K562 (cell line): ENCODE data around the gene FGFBP2.

ENCODE experiments used
- CHCHD3 ChIP-seq: fragments of 250-450 bp; sonication (Bioruptor Pico); IDR thresholded peaks from 2 replicates; pipeline ENCODE4 v2.1.2; 2022; ENCODE audit warnings: mild to moderate bottlenecking
- CTCF ChIP-seq, 3 experiments: IDR thresholded peaks in 2 of 3; conservative IDR thresholded peaks in 1 of 3; 2 replicates each; pipeline ENCODE4 v1.5.1; 2011 to 2012; ENCODE audit warnings: low read length in 3 of 3, mild to moderate bottlenecking in 3 of 3, control low read depth in 2 of 3, improper control_type of control experiment in 1 of 3, inconsistent platforms in 1 of 3, low read depth in 1 of 3, mixed read lengths in 1 of 3, moderate library complexity in 1 of 3; ENCODE audit not compliant: insufficient read depth in 2 of 3
- E2F1 ChIP-seq: sonication (generic); formaldehyde crosslinking; IDR thresholded peaks from 2 replicates; pipeline ENCODE4 v1.8.1; 2023; ENCODE audit warnings: mild to moderate bottlenecking, missing genetic modification reagents, moderate library complexity
- KDM1A ChIP-seq, 2 experiments: fragments of 450-650 bp; IDR thresholded peaks; 2 replicates each; pipeline ENCODE4 v1.6.1; 2016; ENCODE audit warnings: mild to moderate bottlenecking in 2 of 2
- LARP7 ChIP-seq: fragments of 450-650 bp; IDR thresholded peaks from 2 replicates; pipeline ENCODE4 v1.6.1; 2016
- MAFF ChIP-seq: IDR thresholded peaks from 2 replicates; pipeline ENCODE4 v1.6.1; 2012; ENCODE audit warnings: low read length, improper control_type of control experiment
- MEIS2 ChIP-seq: fragments of 450-650 bp; IDR thresholded peaks from 2 replicates; pipeline ENCODE4 v1.6.1; 2014; ENCODE audit warnings: mild to moderate bottlenecking; ENCODE audit not compliant: partially characterized antibody
- MXI1 ChIP-seq: IDR thresholded peaks from 2 replicates; pipeline ENCODE4 v1.6.1; 2011; ENCODE audit warnings: low read depth, mild to moderate bottlenecking, improper control_type of control experiment, low read length
- PHF8 ChIP-seq: fragments of 200-600 bp; sonication (generic); IDR thresholded peaks from 2 replicates; pipeline ENCODE4 v1.6.1; 2012; ENCODE audit warnings: mixed run types, mild to moderate bottlenecking, inconsistent platforms, low read length, moderate library complexity, borderline replicate concordance
- SIN3A ChIP-seq, 2 experiments: fragments of 150-350 bp in 1 of 2; IDR thresholded peaks; 2 replicates each; pipeline ENCODE4 v1.6.1; 2011 to 2016; ENCODE audit warnings: borderline replicate concordance in 2 of 2, low read depth in 2 of 2, low read length in 2 of 2, mild to moderate bottlenecking in 2 of 2, moderate library complexity in 2 of 2; ENCODE audit not compliant: control insufficient read depth in 1 of 2
- SP1 ChIP-seq: sonication (generic); formaldehyde crosslinking; IDR thresholded peaks from 2 replicates; pipeline ENCODE4 v1.8.1; 2022; ENCODE audit warnings: mild to moderate bottlenecking, missing genetic modification reagents
- ZNF274 ChIP-seq: IDR thresholded peaks from 2 replicates; pipeline ENCODE4 v1.6.1; 2011; ENCODE audit warnings: low read depth, mild to moderate bottlenecking, low read length, moderate library complexity, borderline replicate concordance
- TF ChIP-seq, protein P1 (sequence below), 2 experiments: fragments of 150-350 bp in 1 of 2; IDR thresholded peaks; 2 replicates each; pipeline ENCODE4 v1.6.1; 2012 to 2016; ENCODE audit warnings: low read depth in 2 of 2, low read length in 2 of 2, mild to moderate bottlenecking in 1 of 2, moderate library complexity in 1 of 2

DNA sequence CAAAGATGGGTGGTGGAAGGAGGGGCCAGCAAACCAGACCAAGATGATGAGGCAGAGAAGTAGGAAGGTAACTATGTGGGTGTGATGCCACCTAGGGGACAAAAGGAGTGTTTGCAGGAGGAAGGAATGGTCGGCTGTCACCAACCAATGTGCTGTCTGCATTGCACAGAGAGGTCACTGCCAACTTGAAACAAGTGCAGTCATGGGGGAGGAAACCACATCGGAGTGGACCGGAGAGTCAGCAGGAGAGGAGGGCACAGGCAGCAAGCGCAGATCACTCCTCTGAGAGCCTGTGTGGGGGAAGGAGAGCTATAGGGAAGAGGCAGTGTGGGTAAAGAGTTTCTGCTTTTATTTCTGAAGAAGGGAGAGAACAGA lies 38.5 kb upstream of the FGFBP2 start:
- no peak for TF ChIP-seq MAFF
- TF ChIP-seq MXI1, result no peak
- TF ChIP-seq CTCF (IDR thresholded peaks at IDR 0.05 in 2 of 3, conservative IDR thresholded peaks at IDR 0.05 in 1 of 3; ENCODE audit: insufficient read depth in 2 of 3, low read depth in 1 of 3, low read length in 3 of 3), result peak; percentile 67 to 82 (median 81)
- no peak for TF ChIP-seq SP1 (CRISPR knock-in tag)
- no peak for TF ChIP-seq CHCHD3 (CRISPR knock-in tag)
- no peak for TF ChIP-seq LARP7
- TF ChIP-seq, protein P1, sequence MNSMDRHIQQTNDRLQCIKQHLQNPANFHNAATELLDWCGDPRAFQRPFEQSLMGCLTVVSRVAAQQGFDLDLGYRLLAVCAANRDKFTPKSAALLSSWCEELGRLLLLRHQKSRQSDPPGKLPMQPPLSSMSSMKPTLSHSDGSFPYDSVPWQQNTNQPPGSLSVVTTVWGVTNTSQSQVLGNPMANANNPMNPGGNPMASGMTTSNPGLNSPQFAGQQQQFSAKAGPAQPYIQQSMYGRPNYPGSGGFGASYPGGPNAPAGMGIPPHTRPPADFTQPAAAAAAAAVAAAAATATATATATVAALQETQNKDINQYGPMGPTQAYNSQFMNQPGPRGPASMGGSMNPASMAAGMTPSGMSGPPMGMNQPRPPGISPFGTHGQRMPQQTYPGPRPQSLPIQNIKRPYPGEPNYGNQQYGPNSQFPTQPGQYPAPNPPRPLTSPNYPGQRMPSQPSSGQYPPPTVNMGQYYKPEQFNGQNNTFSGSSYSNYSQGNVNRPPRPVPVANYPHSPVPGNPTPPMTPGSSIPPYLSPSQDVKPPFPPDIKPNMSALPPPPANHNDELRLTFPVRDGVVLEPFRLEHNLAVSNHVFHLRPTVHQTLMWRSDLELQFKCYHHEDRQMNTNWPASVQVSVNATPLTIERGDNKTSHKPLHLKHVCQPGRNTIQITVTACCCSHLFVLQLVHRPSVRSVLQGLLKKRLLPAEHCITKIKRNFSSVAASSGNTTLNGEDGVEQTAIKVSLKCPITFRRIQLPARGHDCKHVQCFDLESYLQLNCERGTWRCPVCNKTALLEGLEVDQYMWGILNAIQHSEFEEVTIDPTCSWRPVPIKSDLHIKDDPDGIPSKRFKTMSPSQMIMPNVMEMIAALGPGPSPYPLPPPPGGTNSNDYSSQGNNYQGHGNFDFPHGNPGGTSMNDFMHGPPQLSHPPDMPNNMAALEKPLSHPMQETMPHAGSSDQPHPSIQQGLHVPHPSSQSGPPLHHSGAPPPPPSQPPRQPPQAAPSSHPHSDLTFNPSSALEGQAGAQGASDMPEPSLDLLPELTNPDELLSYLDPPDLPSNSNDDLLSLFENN (IDR thresholded peaks at IDR 0.05; ENCODE audit: low read depth in 2 of 2, low read length in 2 of 2), result no peak
- no peak for TF ChIP-seq KDM1A (IDR thresholded peaks at IDR 0.05)
- no peak for TF ChIP-seq PHF8
- no peak for TF ChIP-seq E2F1
- TF ChIP-seq MEIS2, result no peak
- TF ChIP-seq SIN3A (IDR thresholded peaks at IDR 0.05; ENCODE audit: borderline replicate concordance in 2 of 2, control insufficient read depth in 1 of 2, low read depth in 2 of 2, low read length in 2 of 2), result no peak
- no peak for TF ChIP-seq ZNF274
